WERI-Rb-1 (cell line): Measurements from ENCODE around the gene KCNH8.

Experiments used
- DNase-seq: peaks from one replicate; pipeline ENCODE4 v3.0.0-alpha.2; 2020
- H3K27ac ChIP-seq: fragments of 250-450 bp; sonication (Bioruptor Pico); 2 replicates; pipeline ENCODE4 v1.5.1; 2020; ENCODE audit warnings: mild to moderate bottlenecking, moderate library complexity
- H3K27me3 ChIP-seq: fragments of 250-450 bp; sonication (Bioruptor Pico); 2 replicates; pipeline ENCODE4 v1.5.1; 2021; ENCODE audit warnings: mild to moderate bottlenecking, low read depth, moderate library complexity; ENCODE audit not compliant: insufficient read depth, severe bottlenecking
- H3K36me3 ChIP-seq: fragments of 250-450 bp; sonication (Bioruptor Pico); 2 replicates; pipeline ENCODE4 v1.5.1; 2020; ENCODE audit warnings: mild to moderate bottlenecking, moderate library complexity
- H3K4me3 ChIP-seq: 2 replicates; pipeline ENCODE4 v1.5.1; 2011; ENCODE audit warnings: low read depth, mild to moderate bottlenecking, control low read depth, low read length
- H3K9me3 ChIP-seq: fragments of 250-450 bp; sonication (Bioruptor Pico); 2 replicates; pipeline ENCODE4 v1.5.1; 2021; ENCODE audit warnings: mild to moderate bottlenecking, moderate library complexity; ENCODE audit not compliant: severe bottlenecking
- TF ChIP-seq, protein P1 (sequence below): IDR thresholded peaks from 2 replicates; pipeline ENCODE4 v1.5.1; 2011; ENCODE audit warnings: low read depth, mild to moderate bottlenecking, control low read depth, inconsistent platforms, low read length

KCNH8 gene

DNA sequence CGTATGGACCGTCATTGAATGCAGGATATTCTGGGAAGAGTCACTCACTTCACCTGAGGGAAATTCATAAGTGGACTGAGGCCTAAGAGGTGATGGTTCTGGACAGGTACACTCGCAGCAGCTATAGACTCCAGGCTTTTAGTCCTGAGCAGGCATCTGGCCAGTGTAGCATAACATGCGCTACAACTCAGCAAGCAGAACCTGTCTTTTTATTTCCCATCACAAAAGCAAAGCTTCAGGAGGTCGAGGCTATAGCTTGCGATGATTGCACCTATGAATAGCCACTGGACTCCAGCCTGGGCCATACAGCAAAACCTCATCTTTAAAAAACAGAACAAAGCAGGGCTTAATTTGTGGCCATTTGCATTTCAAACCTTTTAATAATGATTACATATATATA is 185.8 kb downstream of the KCNH8 start:
- no peaks in the 10 kb centered on the region for H3K9me3 ChIP-seq
- no peak overlapping the region for H3K4me3 ChIP-seq
- H3K27me3 ChIP-seq: no peaks in the 10 kb centered on the region
- TF ChIP-seq, protein P1, sequence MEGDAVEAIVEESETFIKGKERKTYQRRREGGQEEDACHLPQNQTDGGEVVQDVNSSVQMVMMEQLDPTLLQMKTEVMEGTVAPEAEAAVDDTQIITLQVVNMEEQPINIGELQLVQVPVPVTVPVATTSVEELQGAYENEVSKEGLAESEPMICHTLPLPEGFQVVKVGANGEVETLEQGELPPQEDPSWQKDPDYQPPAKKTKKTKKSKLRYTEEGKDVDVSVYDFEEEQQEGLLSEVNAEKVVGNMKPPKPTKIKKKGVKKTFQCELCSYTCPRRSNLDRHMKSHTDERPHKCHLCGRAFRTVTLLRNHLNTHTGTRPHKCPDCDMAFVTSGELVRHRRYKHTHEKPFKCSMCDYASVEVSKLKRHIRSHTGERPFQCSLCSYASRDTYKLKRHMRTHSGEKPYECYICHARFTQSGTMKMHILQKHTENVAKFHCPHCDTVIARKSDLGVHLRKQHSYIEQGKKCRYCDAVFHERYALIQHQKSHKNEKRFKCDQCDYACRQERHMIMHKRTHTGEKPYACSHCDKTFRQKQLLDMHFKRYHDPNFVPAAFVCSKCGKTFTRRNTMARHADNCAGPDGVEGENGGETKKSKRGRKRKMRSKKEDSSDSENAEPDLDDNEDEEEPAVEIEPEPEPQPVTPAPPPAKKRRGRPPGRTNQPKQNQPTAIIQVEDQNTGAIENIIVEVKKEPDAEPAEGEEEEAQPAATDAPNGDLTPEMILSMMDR: no peak
- H3K27ac ChIP-seq: no peak overlapping the region
- DNase-seq: no peak
- no peaks in the 10 kb centered on the region for H3K36me3 ChIP-seq

DNA sequence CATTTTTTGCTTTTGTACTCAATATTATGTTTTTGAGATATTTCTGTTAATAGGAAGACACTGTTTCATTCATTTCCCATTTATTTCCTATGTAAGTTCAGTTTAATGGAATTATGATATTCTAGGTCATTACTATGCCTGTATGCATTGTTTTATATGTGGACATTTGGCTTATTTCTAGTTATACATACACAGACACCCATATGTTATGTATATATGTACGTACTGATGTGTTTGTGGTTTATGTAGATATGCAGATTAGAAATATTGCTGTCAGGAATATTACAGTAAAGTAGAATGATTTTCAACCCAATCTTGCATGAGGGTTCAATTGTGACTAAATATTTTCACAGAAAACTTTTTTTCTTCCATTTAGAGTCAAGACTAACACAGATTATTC is 190.5 kb downstream of the KCNH8 start:
- Histone ChIP-seq H3K27me3 (no peaks in the 10 kb centered on the region), H3K27ac (no peak overlapping the region), H3K36me3 (no peaks in the 10 kb centered on the region), H3K4me3 (no peak overlapping the region), H3K9me3 (no peaks in the 10 kb centered on the region)
- no peak for DNase-seq
- TF ChIP-seq, protein P1: no peak

DNA sequence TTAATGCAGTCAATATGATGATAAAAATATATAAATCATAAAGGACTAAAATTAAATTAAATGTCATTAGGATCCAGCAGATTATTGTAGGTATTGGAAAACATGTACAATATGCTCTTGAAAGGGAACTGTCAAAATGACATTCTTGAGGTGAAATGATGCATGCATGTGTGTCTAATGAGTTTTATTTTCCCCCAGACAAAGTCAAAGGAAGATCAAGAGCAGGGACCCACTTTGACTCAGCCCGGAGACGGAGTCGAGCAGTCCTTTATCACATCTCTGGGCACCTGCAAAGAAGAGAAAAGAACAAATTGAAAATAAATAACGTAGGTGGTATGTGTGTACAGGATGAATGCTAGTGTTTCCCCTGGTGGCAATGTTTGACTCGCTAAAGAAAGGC is 194.1 kb downstream of the KCNH8 start:
- Histone ChIP-seq H3K27me3 (no peaks in the 10 kb centered on the region), H3K27ac (no peak overlapping the region), H3K36me3 (no peaks in the 10 kb centered on the region), H3K9me3 (no peaks in the 10 kb centered on the region), H3K4me3 (no peak overlapping the region)
- no peak for DNase-seq
- TF ChIP-seq, protein P1: no peak

DNA sequence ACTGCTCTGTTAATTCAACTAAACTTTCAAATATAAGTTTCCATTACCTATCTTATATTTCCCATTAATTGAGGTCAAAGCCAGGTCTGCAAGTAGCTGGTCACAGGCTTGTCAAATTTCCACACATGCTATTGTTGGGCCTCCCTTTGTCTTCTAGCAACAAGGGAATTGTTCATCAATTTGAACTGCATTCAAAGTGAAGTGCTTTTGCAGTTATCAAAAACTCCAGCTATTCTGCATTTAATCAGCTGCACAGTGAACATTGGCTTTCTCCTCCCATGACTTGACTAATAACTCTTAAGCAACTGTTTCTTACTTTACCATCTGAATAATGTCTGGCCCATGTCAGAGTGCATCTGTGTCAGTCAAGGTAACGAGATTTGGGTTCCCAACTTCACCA is 198.4 kb downstream of the KCNH8 start:
- Histone ChIP-seq H3K9me3 (no peaks in the 10 kb centered on the region), H3K36me3 (no peaks in the 10 kb centered on the region; the same call in 1 of the 2 replicates), H3K4me3 (no peak overlapping the region), H3K27me3 (no peaks in the 10 kb centered on the region), H3K27ac (no peak overlapping the region)
- TF ChIP-seq, protein P1: no peak
- no peak for DNase-seq

DNA sequence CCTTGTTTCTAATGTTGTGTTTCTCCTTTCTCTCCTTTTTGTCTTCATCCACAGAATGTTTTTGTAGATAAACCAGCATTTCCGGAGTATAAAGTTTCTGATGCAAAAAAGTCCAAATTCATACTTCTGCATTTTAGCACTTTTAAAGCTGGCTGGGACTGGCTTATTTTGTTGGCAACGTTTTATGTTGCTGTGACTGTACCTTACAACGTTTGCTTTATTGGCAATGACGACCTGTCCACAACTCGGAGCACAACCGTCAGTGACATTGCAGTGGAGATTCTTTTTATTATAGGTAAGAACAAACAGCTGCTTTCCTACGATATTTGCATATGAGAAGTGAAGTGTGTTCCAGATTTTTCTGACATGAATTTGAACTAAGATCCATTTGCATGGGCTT is 199.4 kb downstream of the KCNH8 start:
- no peaks in the 10 kb centered on the region for H3K27me3 ChIP-seq
- TF ChIP-seq, protein P1: no peak
- H3K4me3 ChIP-seq: no peak overlapping the region
- no peaks in the 10 kb centered on the region for H3K9me3 ChIP-seq
- no peak overlapping the region for H3K27ac ChIP-seq
- H3K36me3 ChIP-seq: no peaks in the 10 kb centered on the region; the same call in 1 of the 2 replicates
- DNase-seq: no peak

DNA sequence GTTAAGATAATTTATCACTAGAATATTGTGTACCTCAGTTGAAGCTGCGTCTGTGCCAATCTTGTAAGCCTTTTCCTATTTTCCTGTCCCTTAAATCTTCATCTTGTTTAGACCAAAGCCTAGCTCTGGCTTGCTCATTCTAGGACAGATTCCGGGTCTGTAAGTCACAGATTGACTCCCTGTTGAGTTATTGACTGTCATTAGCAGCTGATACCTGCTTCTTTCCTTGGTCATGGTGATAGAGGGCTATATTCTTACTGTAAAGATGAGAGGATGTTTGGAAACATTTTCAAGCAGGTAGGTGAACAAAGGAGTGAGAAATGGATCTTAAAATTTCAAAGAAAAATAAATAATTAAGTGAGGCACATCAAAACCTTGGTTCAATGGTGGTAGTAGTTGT is 200.2 kb downstream of the KCNH8 start:
- H3K36me3 ChIP-seq: no peaks in the 10 kb centered on the region; the same call in 1 of the 2 replicates
- no peak overlapping the region for H3K27ac ChIP-seq
- H3K27me3 ChIP-seq: no peaks in the 10 kb centered on the region
- TF ChIP-seq, protein P1: no peak
- DNase-seq: no peak
- H3K4me3 ChIP-seq: no peak overlapping the region
- no peaks in the 10 kb centered on the region for H3K9me3 ChIP-seq
